Hematopoietic multipotent progenitor cell treated with erythropoietin and hydrocortisone succinate and interleukin-3 and kit ligand, for 17 days (in vitro differentiated cells): ENCODE results near the gene SPDYC.
"Not testable (repeated sequence)": the region's sequence is repeated elsewhere in the genome, so short reads cannot be mapped to it uniquely, and the experiment has no call there.

Source experiments
- DNase-seq: peaks from one replicate; pipeline ENCODE4 v3.0.0-alpha.2; 2015; ENCODE audit warnings: low spot score

The SPDYC gene

DNA sequence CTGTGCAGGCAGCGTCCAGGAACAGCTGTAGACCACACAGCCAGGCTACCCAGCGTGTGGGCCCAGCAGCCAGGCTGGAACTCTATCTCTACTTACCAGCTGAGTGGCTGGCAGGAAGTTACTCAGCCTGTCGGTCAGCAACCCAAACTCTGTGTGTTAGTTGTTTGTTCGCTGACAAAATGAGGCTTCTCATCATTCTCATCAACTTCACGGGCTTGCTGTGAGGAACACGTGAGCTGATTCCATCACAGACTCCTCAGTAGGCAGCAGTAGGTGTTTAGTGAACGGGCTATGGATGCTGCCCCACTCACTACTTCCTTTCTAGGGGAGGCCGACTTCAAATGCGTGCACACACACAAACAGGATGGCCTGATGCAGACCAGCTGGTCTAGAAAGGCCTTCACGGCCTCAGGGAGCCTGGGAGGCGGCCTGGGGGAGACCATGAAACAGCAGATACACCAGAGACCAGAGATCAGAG lies 830 bp upstream of the SPDYC start:
- peak; percentile 87 for DNase-seq

DNA sequence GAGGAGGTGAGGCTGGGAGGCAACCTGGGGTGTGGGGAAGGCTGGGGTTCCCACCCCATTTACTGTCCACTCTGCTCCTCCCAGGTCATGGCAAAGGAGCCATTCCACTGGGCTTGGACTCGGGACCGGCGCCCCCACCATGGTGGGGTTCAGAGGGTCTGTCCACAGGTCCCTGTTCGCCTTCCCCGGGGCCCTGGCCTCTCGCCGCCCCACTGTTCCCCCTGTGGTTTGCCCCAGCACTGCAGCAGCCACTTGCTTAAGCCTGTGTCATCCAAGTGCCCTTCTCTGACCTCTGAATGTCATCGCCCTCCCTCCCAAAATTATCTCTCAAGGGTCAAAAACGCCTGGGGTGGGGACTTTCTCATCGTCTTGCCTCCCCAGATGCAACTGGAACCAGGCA lies 2.6 kb downstream of the SPDYC start:
- peak; percentile 46 for DNase-seq

DNA sequence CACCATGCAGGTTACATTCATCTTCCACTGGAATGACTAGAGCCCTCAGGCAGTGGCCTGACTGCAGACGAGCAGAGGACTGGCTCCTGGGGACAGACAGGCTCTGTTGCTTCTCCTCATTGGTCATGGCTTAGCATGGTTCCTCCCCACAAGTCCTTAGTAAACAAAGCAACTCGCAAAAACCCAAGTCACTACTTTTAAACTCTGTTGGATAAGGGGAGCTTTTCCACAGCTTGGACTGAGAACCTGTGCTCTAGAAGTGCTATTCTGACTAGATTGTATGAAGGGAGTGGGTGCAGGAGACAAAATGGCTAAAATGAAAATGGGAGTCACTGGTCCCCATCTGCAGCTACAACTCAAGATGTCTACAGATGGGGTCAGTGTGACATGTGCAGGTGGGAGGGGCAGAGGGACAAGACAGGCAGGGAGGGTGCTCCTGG lies 4.6 kb downstream of the SPDYC start:
- DNase-seq = not testable (repeated sequence)

DNA sequence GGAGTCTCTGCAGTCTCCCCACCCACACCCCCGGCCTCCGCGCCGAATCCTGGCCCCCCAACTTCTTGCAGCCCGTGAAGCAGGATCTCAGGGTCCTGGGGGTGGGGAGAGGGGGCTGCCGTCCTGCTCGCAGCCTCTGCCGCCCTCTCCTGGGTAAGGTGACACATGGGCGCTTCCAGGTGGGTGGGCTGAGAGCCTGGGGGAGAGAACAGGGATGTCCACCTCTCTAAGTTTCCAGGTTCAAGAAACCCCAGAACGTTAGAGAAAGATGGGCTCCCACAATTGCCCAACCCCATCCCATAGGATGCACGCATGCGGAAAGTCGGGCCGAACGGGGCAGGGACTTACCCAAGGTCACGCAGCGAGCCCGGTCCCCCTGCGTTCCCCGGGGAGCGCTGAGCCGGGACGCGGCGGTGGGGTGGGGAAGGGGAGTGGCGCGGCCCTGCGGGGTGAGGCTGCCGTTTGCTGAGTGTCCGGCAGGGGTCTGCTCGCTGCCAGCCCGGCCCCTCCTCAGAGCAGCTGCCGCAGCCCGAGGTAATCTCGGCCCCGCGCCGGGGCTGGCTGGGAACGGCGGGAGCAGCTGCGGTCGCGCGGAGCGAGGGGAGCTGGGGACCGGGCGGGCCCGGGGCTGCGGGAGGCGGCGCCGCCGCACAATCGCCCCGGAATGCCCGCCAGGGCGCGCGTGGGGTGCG lies 11.0 kb downstream of the SPDYC start:
- DNase-seq = peak; percentile 71

DNA sequence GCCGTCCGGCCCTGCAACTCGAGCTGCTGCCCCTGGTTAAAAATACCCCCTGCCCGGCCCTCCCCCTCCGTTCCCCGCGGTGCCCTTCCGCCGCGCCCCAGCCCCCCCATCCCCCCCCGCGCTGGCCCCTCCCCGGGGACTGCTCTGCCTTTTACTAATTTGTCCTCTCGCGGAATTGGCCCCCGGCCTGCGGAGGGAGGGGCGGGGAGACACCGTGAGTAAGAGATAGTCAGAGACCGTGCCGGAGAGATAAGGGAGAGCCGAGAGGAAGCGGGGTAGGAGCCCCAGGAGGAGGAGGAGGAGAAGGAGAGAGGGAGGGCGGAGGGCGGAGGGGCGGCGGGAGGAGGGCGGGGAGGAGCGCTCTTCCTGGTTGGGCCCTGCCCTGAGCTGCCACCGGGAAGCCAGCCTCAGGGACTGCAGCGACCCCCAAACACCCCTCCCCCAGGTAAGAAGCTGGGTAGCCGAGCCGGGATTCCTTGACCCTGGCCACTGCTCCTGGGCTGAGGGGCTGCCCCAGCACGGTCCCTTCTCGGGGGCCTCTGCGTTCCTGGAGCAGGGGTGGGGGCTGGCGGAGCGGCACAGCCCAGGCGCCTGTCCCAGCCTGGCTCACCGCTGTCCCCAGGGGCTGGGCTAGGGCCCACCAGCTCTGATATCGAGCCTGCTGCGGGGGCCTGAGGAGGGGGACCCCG lies 11.7 kb downstream of the SPDYC start, which contains the start of gene CAPN1:
Gene CAPN1 (plus strand): TSS at position 360 of the 689 bp plus-strand sequence. CDS start 774 bp downstream, outside the sequence.
- peak; percentile 96 for DNase-seq

DNA sequence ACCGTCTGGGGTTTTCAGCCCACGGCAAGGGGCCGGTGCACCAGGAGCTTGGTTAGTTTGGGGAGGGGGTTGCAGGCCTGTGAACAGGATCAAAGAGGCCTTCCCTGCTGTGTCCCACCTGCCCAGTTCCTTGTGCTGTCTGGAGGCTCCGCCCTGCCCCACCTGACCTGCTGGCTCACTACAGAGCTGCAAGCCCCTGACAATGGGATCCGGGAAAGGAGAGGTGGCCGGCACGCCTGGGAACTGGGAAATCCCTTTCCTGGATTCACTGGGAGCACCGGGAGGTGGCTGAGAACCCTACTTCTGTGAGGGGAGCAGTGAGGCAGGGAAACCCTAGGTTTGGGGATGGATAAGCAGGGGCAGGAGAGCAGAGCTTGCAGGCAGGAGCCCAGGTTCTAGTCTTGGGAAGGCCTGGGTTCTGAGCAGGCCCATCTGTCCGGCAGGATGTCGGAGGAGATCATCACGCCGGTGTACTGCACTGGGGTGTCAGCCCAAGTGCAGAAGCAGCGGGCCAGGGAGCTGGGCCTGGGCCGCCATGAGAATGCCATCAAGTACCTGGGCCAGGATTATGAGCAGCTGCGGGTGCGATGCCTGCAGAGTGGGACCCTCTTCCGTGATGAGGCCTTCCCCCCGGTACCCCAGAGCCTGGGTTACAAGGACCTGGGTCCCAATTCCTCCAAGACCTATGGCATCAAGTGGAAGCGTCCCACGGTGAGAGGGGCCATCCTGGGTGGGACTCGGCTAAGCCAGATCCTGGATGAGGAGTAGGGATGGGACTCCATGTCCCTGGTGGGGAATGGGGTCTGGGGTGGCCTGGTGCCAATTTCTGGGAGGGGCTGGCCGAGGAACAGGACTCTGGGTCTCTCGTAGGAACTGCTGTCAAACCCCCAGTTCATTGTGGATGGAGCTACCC lies 12.5 kb downstream of the SPDYC start:
- peak; percentile 55 for DNase-seq

DNA sequence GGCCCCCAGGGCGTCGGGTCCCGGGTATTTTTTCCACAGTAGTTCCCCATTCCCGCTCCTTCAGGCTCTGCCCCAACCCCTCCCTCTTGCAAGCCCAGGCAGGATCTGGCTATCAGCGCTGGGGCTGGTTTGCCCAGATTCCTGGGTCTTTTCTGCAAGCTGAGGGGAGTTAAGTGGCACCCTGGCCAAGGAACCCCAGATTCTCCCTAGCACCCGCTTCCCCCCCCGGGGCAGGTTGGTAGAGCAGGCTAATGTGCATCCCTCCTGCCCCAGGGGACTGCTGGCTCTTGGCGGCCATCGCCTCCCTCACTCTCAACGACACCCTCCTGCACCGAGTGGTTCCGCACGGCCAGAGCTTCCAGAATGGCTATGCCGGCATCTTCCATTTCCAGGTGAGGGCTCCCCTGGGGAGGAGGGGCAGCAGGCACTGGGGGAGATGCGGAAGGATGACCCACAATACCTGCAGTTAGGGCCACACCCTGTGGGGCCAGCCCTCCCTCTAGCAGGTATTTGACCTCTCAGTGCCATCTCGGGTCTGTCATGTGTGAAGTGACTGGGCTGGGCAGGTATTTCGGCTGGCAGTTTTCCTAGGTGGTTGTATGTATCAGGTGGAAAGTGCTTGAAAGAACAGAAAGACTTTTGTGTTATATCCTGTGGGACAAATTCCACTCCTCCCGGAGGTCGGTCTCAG lies 13.3 kb downstream of the SPDYC start:
- DNase-seq = no peak

DNA sequence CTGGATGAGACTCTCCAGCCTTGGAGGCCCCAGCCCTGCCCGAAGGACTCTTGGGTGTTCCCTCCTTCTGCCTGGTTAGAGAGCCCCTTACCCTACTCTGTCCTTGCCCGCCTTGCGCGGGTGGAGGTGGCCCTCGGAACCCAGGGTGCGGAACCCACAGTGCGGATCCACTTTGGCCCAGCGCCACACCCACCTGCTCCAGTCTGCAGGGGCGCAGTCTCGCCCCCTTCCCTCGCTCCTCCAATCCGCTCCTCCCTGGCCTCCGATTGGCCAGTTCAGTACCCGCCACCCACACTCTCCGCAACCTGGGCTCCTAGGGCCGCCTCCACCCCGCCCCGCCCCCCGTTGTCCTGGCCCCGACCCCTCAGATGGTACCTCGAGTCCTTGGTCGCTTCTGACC lies 14.1 kb downstream of the SPDYC start:
- DNase-seq = no peak

DNA sequence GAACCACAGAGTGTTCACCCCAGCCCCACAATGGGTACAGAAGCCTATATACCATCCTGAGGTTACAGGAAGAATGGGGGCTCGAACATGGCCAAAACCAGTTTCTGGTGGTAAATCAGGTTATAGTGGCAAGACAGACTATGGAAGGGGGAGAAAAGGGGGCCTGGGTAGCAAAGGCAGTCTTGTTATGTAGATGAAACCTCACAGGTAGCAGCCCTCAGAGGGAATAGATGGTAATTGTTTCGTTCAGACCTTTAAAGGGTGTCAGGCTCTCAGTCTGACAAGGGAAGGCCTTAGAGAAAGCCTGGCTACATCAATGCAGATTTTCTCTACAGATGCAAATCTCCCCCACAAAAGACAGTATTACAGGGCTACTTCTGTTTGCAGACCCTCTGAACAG lies 15.1 kb downstream of the SPDYC start:
- DNase-seq = no peak

DNA sequence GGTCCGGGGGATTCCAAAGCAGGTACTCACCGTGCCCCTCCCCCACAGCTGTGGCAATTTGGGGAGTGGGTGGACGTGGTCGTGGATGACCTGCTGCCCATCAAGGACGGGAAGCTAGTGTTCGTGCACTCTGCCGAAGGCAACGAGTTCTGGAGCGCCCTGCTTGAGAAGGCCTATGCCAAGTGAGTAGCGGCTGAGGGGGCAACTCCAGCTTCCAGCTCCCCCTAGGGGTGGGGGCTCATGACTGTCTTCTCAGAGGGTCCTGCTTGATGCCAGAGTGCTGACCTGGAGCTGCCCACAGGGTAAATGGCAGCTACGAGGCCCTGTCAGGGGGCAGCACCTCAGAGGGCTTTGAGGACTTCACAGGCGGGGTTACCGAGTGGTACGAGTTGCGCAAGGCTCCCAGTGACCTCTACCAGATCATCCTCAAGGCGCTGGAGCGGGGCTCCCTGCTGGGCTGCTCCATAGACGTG lies 15.9 kb downstream of the SPDYC start:
- no peak for DNase-seq

DNA sequence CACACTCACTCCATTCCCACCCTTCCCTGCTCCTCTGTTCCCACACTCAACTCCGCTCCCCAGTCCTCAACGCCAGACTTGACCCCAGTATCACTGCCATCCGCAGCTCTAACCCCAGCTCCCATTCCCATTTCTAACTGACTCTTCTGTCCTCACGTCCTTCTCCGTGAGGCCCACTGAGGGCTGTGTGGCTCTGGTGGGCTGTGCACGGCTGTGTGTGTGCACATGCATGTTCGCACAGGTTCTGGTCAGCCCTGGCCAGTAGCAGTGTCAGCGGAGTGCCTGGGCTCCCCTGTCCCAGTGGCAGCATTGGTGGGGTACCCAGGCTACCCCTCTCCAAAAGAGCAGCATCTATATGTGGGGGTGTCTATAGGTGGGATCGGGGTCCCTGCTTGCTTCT lies 16.7 kb downstream of the SPDYC start:
- DNase-seq = no peak

DNA sequence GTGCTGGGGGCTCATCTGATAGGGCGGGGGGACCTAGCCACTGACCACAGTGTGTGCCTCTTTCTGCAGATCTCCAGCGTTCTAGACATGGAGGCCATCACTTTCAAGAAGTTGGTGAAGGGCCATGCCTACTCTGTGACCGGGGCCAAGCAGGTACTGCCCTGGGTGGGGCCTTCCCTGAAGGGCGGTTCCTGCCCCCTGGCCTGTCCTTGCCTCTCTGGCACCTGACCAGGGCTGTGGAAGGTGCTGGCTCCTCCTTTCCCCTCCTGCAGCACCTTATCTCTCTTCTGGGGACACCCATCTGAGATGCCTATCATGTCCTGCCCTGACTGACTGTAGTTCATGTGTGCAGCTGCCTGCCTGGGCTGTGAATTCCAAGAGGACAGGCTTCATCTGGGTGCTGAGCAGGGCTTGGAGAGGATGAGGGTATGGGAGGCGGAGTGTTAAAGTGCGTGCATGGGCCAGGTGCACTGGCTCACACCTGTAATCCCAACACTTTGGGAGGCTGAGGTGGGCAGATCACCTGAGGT lies 17.2 kb downstream of the SPDYC start:
- peak; percentile 63 for DNase-seq

DNA sequence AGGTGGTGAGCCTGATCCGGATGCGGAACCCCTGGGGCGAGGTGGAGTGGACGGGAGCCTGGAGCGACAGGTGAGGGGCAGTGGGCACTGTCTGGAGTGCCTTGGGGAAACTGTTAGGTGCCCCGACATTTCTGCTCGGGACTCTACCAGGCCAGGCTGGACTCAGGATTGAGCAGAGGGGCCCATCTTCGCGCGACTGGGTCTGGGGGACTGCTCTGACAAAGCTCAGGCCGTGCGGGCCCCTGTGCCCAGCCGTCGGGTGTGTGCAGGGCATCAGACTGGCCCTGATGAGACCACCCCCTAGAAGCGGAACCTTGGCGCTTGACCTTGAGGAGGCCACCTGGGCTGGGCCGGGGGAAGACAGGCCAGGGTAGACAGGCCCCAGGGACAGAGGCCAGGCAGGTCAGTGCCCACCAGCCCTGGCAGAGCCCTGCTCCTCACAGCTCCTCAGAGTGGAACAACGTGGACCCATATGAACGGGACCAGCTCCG lies 18.0 kb downstream of the SPDYC start:
- DNase-seq = no peak

DNA sequence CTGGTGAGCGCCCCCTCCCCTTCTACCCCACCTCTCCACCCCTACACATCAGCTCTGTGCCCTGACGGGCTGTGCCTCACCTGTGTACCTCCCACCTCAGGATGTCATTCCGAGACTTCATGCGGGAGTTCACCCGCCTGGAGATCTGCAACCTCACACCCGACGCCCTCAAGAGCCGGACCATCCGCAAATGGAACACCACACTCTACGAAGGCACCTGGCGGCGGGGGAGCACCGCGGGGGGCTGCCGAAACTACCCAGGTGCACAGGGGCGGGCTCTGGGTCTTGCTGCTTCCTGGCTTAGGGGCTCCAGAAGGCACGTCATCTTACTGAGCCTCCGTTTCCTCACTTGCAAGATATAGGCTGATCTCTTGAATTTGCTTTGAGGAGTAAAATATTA lies 18.5 kb downstream of the SPDYC start:
- DNase-seq = no peak

DNA sequence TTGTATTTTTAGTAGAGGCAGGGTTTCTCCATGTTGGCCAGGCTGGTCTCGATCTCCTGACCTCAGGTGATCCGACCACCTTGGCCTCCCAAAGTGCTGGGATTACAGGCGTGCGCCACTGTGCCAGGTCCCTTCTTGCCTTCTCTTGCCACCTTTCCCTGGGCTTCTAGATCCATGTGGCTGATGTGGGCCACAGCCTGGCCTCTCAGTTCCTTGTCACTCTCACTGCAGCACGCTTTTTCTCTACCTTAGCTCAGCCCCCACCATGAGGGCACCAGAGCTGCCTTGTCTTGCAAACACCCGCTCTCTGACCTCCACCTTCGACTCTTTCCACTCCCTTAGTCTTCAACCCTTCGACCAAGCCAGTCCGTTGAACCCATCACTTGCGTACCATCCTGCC lies 19.2 kb downstream of the SPDYC start:
- DNase-seq = no peak

DNA sequence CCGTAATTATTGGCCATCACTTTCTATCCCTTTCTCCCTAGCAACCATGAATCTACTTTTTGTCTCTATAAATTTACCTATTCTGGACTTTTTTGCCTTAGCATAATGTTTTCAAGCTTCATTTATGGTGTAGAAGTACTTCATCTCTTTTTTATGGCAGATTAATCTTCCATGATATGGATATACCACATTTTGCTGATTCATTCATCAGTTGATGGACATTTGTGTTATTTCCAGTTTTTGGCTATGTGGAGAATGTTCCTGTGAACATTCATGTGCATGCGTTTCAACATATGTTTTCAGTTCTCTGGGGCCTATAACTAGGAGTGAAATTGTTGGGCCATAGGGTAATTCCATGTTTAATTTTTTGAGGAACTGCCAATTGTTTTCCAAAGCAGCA lies 24.5 kb downstream of the SPDYC start:
- DNase-seq = no peak

DNA sequence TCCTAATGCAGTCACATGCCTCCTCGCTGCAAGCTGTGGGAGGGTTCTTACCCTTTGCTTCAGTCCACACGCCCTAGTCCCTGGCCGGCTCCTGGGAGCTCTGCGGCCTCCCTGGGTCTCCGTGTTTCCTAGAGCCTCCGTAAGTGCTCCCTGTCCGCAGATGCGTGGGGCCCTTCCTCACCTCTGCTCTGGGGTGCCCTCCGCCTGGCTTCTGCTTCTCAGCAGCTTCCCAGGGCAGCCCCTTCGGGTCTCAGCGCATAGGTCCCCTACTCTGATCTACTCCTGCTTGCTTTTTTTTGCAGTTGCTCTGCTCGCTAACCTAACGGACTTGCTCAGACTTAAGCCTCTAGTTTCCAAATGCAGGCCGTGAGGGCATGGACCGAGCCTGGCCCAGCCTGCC lies 34.1 kb downstream of the SPDYC start:
- DNase-seq = no peak

DNA sequence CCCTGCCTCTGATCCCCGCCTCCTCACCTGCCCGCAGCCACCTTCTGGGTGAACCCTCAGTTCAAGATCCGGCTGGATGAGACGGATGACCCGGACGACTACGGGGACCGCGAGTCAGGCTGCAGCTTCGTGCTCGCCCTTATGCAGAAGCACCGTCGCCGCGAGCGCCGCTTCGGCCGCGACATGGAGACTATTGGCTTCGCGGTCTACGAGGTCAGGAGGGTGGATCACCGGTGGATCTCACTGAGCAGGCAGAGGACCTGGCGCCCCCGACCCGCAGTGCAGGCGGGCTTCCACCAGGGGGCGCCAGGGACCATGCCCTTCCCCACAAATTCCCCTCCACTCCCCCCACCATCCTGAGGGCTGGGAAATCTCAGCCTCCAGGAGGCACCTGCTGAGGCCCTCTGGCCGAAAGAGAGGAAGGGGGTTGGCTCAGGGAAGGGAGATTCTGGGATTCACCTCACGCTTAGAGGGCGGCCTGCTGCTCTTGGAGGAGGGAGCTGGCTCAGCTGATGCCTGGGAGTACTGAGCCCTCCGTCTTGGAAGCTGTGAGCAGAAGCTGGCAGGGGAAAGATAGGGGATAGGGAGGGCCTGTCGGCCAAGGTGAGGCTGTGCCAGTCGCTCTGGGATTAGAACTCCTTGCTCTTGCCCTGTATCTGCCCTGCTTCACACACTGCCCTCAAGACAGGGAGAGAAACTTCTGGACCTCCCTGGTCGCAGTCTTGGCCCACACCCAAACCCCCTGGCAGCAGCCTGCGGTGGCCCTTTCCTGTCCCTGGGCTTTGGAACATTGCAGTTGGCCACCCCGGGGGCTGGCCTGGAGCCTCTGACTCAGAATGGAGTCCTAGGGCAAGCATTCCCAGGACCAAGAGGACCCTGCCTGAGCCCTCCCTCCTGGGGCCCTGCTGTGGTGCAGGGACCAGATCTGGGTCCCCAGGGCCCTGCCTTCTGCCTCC lies 34.9 kb downstream of the SPDYC start:
- DNase-seq = peak; percentile 55

DNA sequence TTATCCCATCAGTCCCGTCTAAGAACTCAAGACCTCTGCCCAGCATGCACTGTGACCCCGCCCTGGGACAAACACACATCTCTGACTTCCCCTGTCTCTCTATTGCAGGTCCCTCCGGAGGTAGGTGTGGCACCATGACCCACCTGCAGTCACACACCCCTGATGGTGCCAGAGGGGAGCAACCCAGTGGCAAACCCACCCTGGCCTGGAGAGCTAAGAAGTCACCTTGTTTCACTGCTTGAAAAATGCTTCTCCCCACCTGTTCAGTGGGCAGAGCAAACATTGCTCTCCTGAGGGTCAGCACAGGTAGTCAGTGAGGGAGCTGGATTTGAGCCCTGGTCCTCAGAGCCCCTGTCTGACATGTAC lies 35.6 kb downstream of the SPDYC start:
- DNase-seq = no peak

DNA sequence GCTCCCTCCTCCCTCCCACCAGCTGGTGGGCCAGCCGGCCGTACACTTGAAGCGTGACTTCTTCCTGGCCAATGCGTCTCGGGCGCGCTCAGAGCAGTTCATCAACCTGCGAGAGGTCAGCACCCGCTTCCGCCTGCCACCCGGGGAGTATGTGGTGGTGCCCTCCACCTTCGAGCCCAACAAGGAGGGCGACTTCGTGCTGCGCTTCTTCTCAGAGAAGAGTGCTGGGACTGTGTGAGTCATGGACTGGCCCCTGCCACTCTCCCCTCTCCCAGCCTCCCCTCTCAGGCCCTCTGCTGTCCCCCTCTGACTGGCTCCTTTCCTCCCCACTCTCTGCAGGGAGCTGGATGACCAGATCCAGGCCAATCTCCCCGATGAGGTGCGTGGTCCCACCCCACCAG lies 36.4 kb downstream of the SPDYC start:
- no peak for DNase-seq
